Measurements from ENCODE around the gene PSME2.

Gene PSME2

DNA sequence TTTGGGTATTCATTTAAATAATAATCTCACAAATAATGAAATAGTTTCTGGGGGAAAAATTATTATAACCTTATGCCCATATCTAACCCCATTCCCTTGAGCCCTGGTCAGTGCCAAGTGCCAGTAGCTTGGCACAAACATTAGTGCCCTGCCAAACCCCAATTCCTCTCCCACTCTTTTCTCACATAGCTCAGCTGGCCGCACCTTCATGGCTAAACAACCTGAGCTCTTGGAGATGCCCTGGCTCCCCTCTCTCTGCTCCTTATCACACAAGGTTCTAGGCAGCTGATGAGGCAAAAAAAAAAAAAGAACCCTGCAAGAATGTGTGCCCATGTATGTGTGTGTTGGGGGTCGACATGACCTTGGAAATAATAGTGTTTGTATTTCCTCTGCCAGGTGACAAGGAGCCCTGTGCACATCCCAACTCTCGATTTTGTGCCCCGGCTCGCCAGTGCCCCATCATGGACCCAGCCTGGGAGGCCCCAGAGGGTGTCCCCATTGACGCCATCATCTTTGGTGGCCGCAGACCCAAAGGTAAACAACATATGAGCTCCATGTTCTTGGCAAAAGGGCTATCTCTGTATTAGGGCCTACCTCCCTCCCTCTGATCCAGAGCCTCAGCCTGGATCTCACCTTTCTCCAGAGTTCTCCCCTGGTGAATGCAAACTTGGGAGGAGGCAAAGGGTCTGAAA is 43.9 kb downstream of the PSME2 start:
- Histone ChIP-seq H3K27me3 (replicated peaks) (no peaks in the 10 kb centered on the region), H3K4me3 (ENCODE audit: low read depth, low read length) (no peak overlapping the region), H3K36me3 (replicated peaks) (no peaks in the 10 kb centered on the region), H3K27ac (no peak overlapping the region)
- in situ Hi-C loops (cut with HindIII; ENCODE audit: low pct_ligation_motif_present, low sequenced_read_pairs) = no loop called here
- TF ChIP-seq CTCF (IDR thresholded peaks at IDR 0.05; ENCODE audit: low read depth, low read length, missing control alignments) = no peak
- no peak for DNase-seq

DNA sequence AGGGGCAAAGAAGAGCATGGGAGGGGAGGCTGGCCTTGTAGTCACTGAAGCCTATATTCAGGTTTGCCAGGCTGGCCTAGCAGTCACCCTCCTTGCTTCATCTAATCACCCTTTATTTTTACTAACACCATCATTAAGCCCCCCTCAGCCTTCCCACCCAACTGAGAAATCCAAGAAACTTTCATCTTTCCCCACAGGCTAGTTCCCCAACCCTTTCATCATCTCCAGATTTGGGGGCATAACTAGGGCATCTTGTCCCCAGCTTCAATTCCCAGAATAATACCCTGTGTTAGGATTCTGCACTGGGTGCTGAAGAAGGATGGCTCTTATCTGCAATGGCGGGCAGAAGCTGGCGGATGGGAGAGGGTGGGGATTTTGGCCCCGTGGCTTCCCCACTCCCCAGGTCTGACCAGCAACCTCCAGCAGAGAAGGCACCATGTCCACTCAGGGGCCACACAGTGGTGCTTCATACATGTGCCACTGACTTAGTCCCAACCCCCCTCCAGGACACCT is 45.4 kb downstream of the PSME2 start:
- TF ChIP-seq CTCF (IDR thresholded peaks at IDR 0.05; ENCODE audit: low read depth, low read length, missing control alignments) = no peak
- no peaks in the 10 kb centered on the region for H3K36me3 ChIP-seq (replicated peaks)
- no peaks in the 10 kb centered on the region for H3K27me3 ChIP-seq (replicated peaks)
- in situ Hi-C loops (cut with HindIII; ENCODE audit: low pct_ligation_motif_present, low sequenced_read_pairs) = no loop called here
- H3K27ac ChIP-seq = no peak overlapping the region
- no peak overlapping the region for H3K4me3 ChIP-seq (ENCODE audit: low read depth, low read length)
- no peak for DNase-seq

DNA sequence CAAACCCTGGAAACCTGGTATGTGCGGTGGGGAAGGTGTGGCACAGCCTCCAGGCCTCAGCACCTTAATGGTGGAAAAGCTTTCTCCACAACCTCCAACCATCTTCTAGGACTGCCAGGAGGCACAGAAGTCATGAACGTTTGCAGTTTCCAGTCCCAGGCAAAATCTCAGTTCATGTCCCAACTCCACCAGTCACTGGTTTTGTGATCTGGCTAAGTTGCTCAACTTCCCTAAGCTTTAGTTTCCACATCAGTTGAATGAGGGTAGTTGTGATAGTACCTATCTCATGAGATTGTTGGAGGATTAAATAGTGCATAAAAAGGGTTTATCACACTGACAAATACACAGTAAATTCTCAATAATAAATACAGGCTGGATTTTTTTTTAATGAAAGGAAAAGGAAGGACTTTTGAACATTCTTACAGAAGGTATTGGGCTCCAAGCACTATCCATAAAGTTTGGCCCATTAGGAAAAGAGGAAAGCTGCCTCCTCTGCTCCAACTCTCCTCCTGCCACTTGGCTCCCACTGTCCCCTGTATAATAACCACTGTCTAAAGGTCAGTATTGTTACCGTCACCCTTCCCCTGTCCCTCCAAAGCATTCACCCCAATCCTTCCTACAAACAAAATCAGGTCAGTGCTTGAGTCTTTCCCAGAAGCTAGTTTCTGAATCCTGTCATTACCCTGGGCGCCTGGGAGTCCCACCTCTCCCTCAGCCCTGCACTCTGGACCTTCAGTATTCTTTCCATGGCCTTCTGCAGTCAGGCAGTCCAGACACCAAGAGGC is 46.0 kb downstream of the PSME2 start:
- H3K27me3 ChIP-seq (replicated peaks) = no peaks in the 10 kb centered on the region

GRCh38 chr14:24098927-24099813 is 47.2 kb downstream of the PSME2 start:
- H3K36me3 ChIP-seq (replicated peaks) = no peaks in the 10 kb centered on the region
- no peak for TF ChIP-seq CTCF (IDR thresholded peaks at IDR 0.05; ENCODE audit: low read depth, low read length, missing control alignments)
- no peak for DNase-seq
- no peaks in the 10 kb centered on the region for H3K27me3 ChIP-seq (replicated peaks)
- no peak overlapping the region for H3K4me3 ChIP-seq (ENCODE audit: low read depth, low read length)
- in situ Hi-C loops (cut with HindIII; ENCODE audit: low pct_ligation_motif_present, low sequenced_read_pairs) = no loop called here
- no peak overlapping the region for H3K27ac ChIP-seq

More for the DNA sequence above, 46.0 kb downstream of the PSME2 start:
- Histone ChIP-seq H3K4me3 (ENCODE audit: low read depth, low read length) (no peak overlapping the region), H3K36me3 (replicated peaks) (no peaks in the 10 kb centered on the region), H3K27ac (no peak overlapping the region)
- no peak for TF ChIP-seq CTCF (IDR thresholded peaks at IDR 0.05; ENCODE audit: low read depth, low read length, missing control alignments)
- no peak for DNase-seq
- in situ Hi-C loops (cut with HindIII; ENCODE audit: low pct_ligation_motif_present, low sequenced_read_pairs) = no loop called here

DNA sequence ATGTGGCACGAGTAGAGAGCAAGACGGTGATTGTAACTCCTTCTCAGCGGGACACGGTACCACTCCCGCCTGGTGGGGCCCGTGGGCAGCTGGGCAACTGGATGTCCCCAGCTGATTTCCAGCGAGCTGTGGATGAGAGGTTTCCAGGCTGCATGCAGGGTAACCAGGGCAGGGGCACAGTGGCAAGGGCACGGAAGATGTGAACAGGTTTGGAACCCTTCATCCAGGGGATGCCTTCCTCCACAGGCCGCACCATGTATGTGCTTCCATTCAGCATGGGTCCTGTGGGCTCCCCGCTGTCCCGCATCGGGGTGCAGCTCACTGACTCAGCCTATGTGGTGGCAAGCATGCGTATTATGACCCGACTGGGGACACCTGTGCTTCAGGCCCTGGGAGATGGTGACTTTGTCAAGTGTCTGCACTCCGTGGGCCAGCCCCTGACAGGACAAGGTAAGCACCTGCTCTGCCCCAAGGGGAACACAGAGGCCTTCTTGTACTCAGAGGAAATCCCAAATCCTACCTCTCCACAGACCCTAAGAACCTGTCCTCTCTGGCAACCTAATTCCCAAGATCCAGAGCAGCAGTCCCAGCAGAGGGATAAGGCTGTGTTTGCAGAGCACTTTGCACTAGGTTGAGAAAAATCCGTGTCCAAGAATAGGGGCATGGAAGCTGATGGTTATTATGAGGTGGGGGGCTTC is 48.0 kb downstream of the PSME2 start:
- Histone ChIP-seq H3K27ac (no peak overlapping the region), H3K27me3 (replicated peaks) (no peaks in the 10 kb centered on the region), H3K36me3 (replicated peaks) (no peaks in the 10 kb centered on the region), H3K4me3 (ENCODE audit: low read depth, low read length) (no peak overlapping the region)
- in situ Hi-C loops (cut with HindIII; ENCODE audit: low pct_ligation_motif_present, low sequenced_read_pairs) = no loop called here
- no peak for TF ChIP-seq CTCF (IDR thresholded peaks at IDR 0.05; ENCODE audit: low read depth, low read length, missing control alignments)
- DNase-seq = no peak

Measured in brain microvascular endothelial cell (primary cell).